H1 (cell line): Measurements from ENCODE around the gene MSANTD3. TPM values are rescaled to one million over a fixed set of nuclear protein-coding genes. Genes with fewer than 3 reads are reported as not detected.

Experiments
- CTCF ChIA-PET: fragments of 300-600 bp; sonication (Branson Sonifier 250); formaldehyde crosslinking; loops from one replicate; lab custom pipeline; 2021; ENCODE audit not compliant: partially characterized antibody; lab: Charles Lee
- POLR2A ChIA-PET: fragments of 300-600 bp; sonication (Branson Sonifier 250); formaldehyde crosslinking; loops from one replicate; lab custom pipeline; 2021; ENCODE audit warnings: inconsistent platforms; ENCODE audit not compliant: partially characterized antibody; lab: Charles Lee
- DNase-seq, 2 experiments: peaks; one replicate each; pipeline versions ENCODE4 v3.0.0 to v3.0.0-alpha.2; 2010 to 2022; ENCODE audit warnings: low spot score in 2 of 2, low read depth in 1 of 2, mixed read lengths in 1 of 2
- FAIRE-seq: peaks from 2 replicates; lab custom pipeline; 2011; peaks lifted over from hg19 to GRCh38; lab: Jason Lieb, UNC
- H2AFZ ChIP-seq: 2 replicates; pipeline ENCODE4 v1.8.1; 2012; ENCODE audit warnings: low read length, inconsistent platforms
- H2AK5ac ChIP-seq: 2 replicates; pipeline ENCODE4 v1.6.1; 2013; ENCODE audit warnings: low read depth, low read length
- H2BK120ac ChIP-seq: replicated peaks from 2 replicates; pipeline ENCODE3; 2013; ENCODE audit warnings: low read depth, low read length, inconsistent platforms
- H2BK12ac ChIP-seq: 2 replicates; pipeline ENCODE4 v1.6.1; 2013; ENCODE audit warnings: low read depth, low read length
- H2BK15ac ChIP-seq: 2 replicates; pipeline ENCODE4 v1.6.1; 2013; ENCODE audit warnings: low read length
- H2BK20ac ChIP-seq: 2 replicates; pipeline ENCODE4 v1.6.1; 2013; ENCODE audit warnings: low read length
- H2BK5ac ChIP-seq: 2 replicates; pipeline ENCODE4 v1.6.1; 2013; ENCODE audit warnings: low read depth, low read length
- H3K14ac ChIP-seq: 2 replicates; pipeline ENCODE4 v1.6.1; 2013; ENCODE audit warnings: inconsistent platforms; ENCODE audit not compliant: insufficient read length
- H3K18ac ChIP-seq: 2 replicates; pipeline ENCODE4 v1.6.1; 2013; ENCODE audit warnings: low read length; ENCODE audit errors: extremely low read depth
- H3K23ac ChIP-seq: 2 replicates; pipeline ENCODE4 v1.6.1; 2013; ENCODE audit warnings: inconsistent platforms; ENCODE audit not compliant: insufficient read length
- H3K23me2 ChIP-seq: 2 replicates; pipeline ENCODE4 v1.6.1; 2013; ENCODE audit warnings: low read depth, low read length
- H3K27ac ChIP-seq: 2 replicates; pipeline ENCODE4 v1.6.1; 2011; ENCODE audit warnings: low read depth, low read length, inconsistent platforms
- H3K27me3 ChIP-seq, 4 experiments: replicated peaks in 1 of 4; 1 replicate in 1 of 4; 2 replicates in 3 of 4; pipeline versions ENCODE4 v1.6.1 to v1.8.1; 2011 to 2013; ENCODE audit warnings: low read length in 3 of 4, mild to moderate bottlenecking in 3 of 4, inconsistent platforms in 2 of 4, mixed read lengths in 2 of 4, moderate library complexity in 1 of 4; ENCODE audit not compliant: control insufficient read depth in 3 of 4, insufficient read depth in 3 of 4; ENCODE audit errors: extremely low read depth in 1 of 4
- H3K36me3 ChIP-seq, 4 experiments: 2 replicates each; pipeline versions ENCODE4 v1.6.1 to v1.8.1; 2011 to 2013; ENCODE audit warnings: mild to moderate bottlenecking in 4 of 4, low read length in 3 of 4, moderate library complexity in 2 of 4, control low read depth in 1 of 4, inconsistent platforms in 1 of 4; ENCODE audit not compliant: insufficient read depth in 4 of 4, control insufficient read depth in 2 of 4
- H3K4ac ChIP-seq: replicated peaks from 2 replicates; pipeline ENCODE3; 2013; ENCODE audit warnings: low read length, low read depth, mixed read lengths, inconsistent platforms; ENCODE audit not compliant: insufficient read length
- H3K4me1 ChIP-seq, 4 experiments: replicated peaks in 1 of 4; 1 replicate in 1 of 4; 2 replicates in 3 of 4; pipeline versions ENCODE4 v1.6.1 to v1.8.1; 2011 to 2013; ENCODE audit warnings: low read length in 3 of 4, inconsistent platforms in 2 of 4, mixed read lengths in 1 of 4; ENCODE audit not compliant: insufficient read depth in 4 of 4, control insufficient read depth in 3 of 4
- H3K4me2 ChIP-seq, 2 experiments: 2 replicates each; pipeline versions ENCODE4 v1.6.1 to v1.8.1; 2011 to 2013; ENCODE audit warnings: low read depth in 2 of 2, low read length in 2 of 2, control low read depth in 1 of 2, inconsistent platforms in 1 of 2, mild to moderate bottlenecking in 1 of 2; ENCODE audit not compliant: insufficient read depth in 1 of 2
- H3K4me3 ChIP-seq, 4 experiments: fragments of 200-600, 300-600 bp in 1 of 4; sonication (generic), shearing (Covaris generic), sonication (Bioruptor Twin) in 1 of 4; 2 replicates each; pipeline versions ENCODE4 v1.5.1 to v1.8.1; 2011 to 2016; ENCODE audit warnings: low read length in 4 of 4, low read depth in 3 of 4, control low read depth in 2 of 4, inconsistent platforms in 2 of 4, mild to moderate bottlenecking in 2 of 4, mixed read lengths in 1 of 4, moderate library complexity in 1 of 4; ENCODE audit not compliant: insufficient read depth in 2 of 4; ENCODE audit errors: extremely low read depth in 1 of 4
- H3K56ac ChIP-seq: replicated peaks from 2 replicates; pipeline ENCODE3; 2013; ENCODE audit warnings: low read depth, mild to moderate bottlenecking, mixed read lengths, low read length, inconsistent platforms; ENCODE audit not compliant: insufficient read length
- H3K79me1 ChIP-seq: 2 replicates; pipeline ENCODE4 v1.6.1; 2013; ENCODE audit warnings: low read depth, low read length, control low read depth
- H3K79me2 ChIP-seq, 2 experiments: 2 replicates each; pipeline versions ENCODE4 v1.6.1 to v1.8.1; 2012 to 2013; ENCODE audit warnings: low read length in 2 of 2, mild to moderate bottlenecking in 2 of 2, inconsistent platforms in 1 of 2; ENCODE audit not compliant: insufficient read depth in 2 of 2, control insufficient read depth in 1 of 2
- H3K9ac ChIP-seq, 4 experiments: replicated peaks in 1 of 4; 1 replicate in 1 of 4; 2 replicates in 3 of 4; pipeline versions ENCODE4 v1.6.1 to v1.8.1; 2011 to 2013; ENCODE audit warnings: low read depth in 3 of 4, low read length in 3 of 4, control low read depth in 2 of 4, mild to moderate bottlenecking in 2 of 4, moderate library complexity in 2 of 4, inconsistent platforms in 1 of 4; ENCODE audit errors: extremely low read depth in 1 of 4
- H3K9me3 ChIP-seq, 2 experiments: 2 replicates each; pipeline versions ENCODE4 v1.6.1 to v1.8.1; 2012 to 2013; ENCODE audit warnings: mild to moderate bottlenecking in 2 of 2, moderate library complexity in 2 of 2, control low read depth in 1 of 2, inconsistent platforms in 1 of 2, low read depth in 1 of 2, low read length in 1 of 2, mixed read lengths in 1 of 2; ENCODE audit not compliant: insufficient read depth in 2 of 2
- H4K20me1 ChIP-seq, 2 experiments: replicated peaks in 1 of 2; 2 replicates each; pipeline versions ENCODE3 to v1.8.1; 2011 to 2013; ENCODE audit warnings: inconsistent platforms in 2 of 2, low read length in 2 of 2, mild to moderate bottlenecking in 1 of 2; ENCODE audit not compliant: insufficient read depth in 2 of 2, control insufficient read depth in 1 of 2
- H4K5ac ChIP-seq: 2 replicates; pipeline ENCODE4 v1.6.1; 2013; ENCODE audit warnings: low read length, low read depth, mixed read lengths, inconsistent platforms; ENCODE audit not compliant: insufficient read length
- H4K8ac ChIP-seq: 2 replicates; pipeline ENCODE4 v1.8.0; 2013; ENCODE audit warnings: mild to moderate bottlenecking, moderate library complexity, low read length, inconsistent platforms; ENCODE audit not compliant: insufficient read depth; ENCODE audit errors: extremely low read depth
- H4K91ac ChIP-seq: replicated peaks from 2 replicates; pipeline ENCODE3; 2013; ENCODE audit warnings: low read length, mixed read lengths, inconsistent platforms; ENCODE audit not compliant: insufficient read length
- CHD2 ChIP-seq: IDR thresholded peaks from 2 replicates; pipeline ENCODE4 v1.6.1; 2012; ENCODE audit warnings: low read length, improper control_type of control experiment
- RAD21 ChIP-seq, 2 experiments: IDR thresholded peaks in 1 of 2; conservative IDR thresholded peaks in 1 of 2; 2 replicates each; pipeline ENCODE4 v1.6.1; 2011; ENCODE audit warnings: low read depth in 2 of 2, low read length in 2 of 2, improper control_type of control experiment in 1 of 2, inconsistent platforms in 1 of 2, mild to moderate bottlenecking in 1 of 2, moderate library complexity in 1 of 2
- WGBS, 2 experiments: shearing (Covaris generic) in 1 of 2; methylation state at CpG; one replicate each; pipeline versions ENCODE4 v1.1.6 to v1.1.7; 2013 to 2015; ENCODE audit warnings: low lambda C conversion rate in 2 of 2, mixed read lengths in 2 of 2, inconsistent platforms in 1 of 2, low coverage in 1 of 2, missing lambda C conversion rate in 1 of 2; ENCODE audit not compliant: insufficient replicate concordance in 2 of 2, insufficient coverage in 1 of 2, insufficient read length in 1 of 2; ENCODE audit errors: extremely low coverage in 1 of 2, missing lambda C conversion rate in 1 of 2; 5-methylcytosine and 5-hydroxymethylcytosine counted together
- polyA plus RNA-seq, 7 experiments: library from polyadenylated mRNA; depleted of rRNA in 3 of 7; stranded (reverse) in 5 of 7; unstranded in 2 of 7; fragments of >200 nt in 5 of 7; fragments of 200-250 nt in 2 of 7; gene quantifications; 1 replicate in 5 of 7; 2 replicates in 1 of 7; 4 replicates in 1 of 7; pipeline versions ENCODE4 v1.2.1 to v1.2.3, GENCODE V29; 2011 to 2013; ENCODE audit warnings: missing spikeins in 2 of 7, mixed read lengths in 2 of 7
- total RNA-seq: library from RNA; stranded (reverse); fragmentation: NEBNext Ultra II Directional; extraction: Animal tissue kit (Norgen Biotek cat#: 25700); gene quantifications from 2 replicates; pipeline ENCODE4 v1.2.1, GENCODE V29; 2021
- TF ChIP-seq, protein P1 (sequence below), 3 experiments: IDR thresholded peaks; 1 replicate in 2 of 3; 2 replicates in 1 of 3; pipeline versions ENCODE4 v1.5.1 to v1.6.1; 2011; ENCODE audit warnings: low read length in 3 of 3, mild to moderate bottlenecking in 3 of 3, inconsistent platforms in 2 of 3, low read depth in 1 of 3, moderate library complexity in 1 of 3; ENCODE audit not compliant: insufficient read depth in 1 of 3; ENCODE audit errors: control extremely low read depth in 1 of 3

MSANTD3 gene
- total and polyA plus RNA-seq, 2 of the 8 experiments (the other 6 are each of a cell fraction or from before 2014, with no cell fraction given) = 12.0 to 41.3 TPM

DNA sequence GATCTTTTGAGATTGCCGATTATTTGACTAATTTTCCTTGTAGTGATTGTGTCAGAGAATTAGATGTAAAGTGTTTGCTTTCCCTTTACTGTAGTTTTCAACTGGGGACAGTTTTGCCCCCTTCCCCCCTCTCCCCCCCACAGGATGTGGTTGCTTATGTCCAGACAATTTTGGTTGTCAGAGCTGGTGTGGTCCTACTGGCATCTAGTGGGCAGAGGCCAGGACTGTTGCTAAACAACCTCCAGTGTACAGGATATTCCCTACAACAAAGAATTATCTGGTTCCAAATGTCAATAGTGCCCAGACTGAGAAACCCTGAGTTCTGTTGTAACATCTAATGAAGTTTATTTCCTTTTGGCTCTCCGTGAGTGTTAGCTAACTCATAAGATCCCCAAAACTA is 66.0 kb downstream of the MSANTD3 start:
- 74% methylated on average over 2 of the region's 2 CpGs; no CpG with 5 or more reads in 1 of the 2 experiments for WGBS, 2 experiments
- H3K9me3 ChIP-seq = no peaks in the 10 kb centered on the region
- DNase-seq (no peak), FAIRE-seq (no peak)
- H4K8ac ChIP-seq = no peak overlapping the region
- peaks cover 33 to 100% of the 10 kb centered on the region in 2 experiments; a peak in 3 of 4 replicates for H3K79me2 ChIP-seq
- ChIA-PET CTCF (interaction anchor here (1.1 to 1.9 kb wide), 7 partner anchors 10 to 109 kb away, joined by 3 to 6 read pairs (median 5); no protein-coding TSS in a partner anchor), POLR2A (interaction anchor here (1.2 to 1.4 kb wide), 3 partner anchors 16 to 141 kb away, joined by 3 to 6 read pairs (median 3); partner anchors contain the start of gene TEX10)
- H2AK5ac ChIP-seq = no peak overlapping the region
- no peak overlapping the region for H3K56ac ChIP-seq
- H3K4me2 ChIP-seq = peak overlapping the region in 1 of 2 experiments; percentile 31; a peak in 2 of 4 replicates
- H3K23ac ChIP-seq = no peak overlapping the region
- H3K4me3 ChIP-seq = no peak overlapping the region
- no peak overlapping the region for H3K9ac ChIP-seq
- no peak overlapping the region for H2BK20ac ChIP-seq
- H3K4ac ChIP-seq = no peak overlapping the region
- no peak overlapping the region for H3K18ac ChIP-seq
- no peak overlapping the region for H3K27ac ChIP-seq
- peaks cover 35 to 42% of the 10 kb centered on the region in 2 experiments for H4K20me1 ChIP-seq
- H4K91ac ChIP-seq = no peak overlapping the region
- no peaks in the 10 kb centered on the region for H3K23me2 ChIP-seq
- H2BK12ac ChIP-seq = no peak overlapping the region
- H2BK15ac ChIP-seq = no peak overlapping the region
- no peaks in the 10 kb centered on the region for H3K36me3 ChIP-seq
- no peak overlapping the region for H4K5ac ChIP-seq
- H3K79me1 ChIP-seq = peaks cover 3% of the 10 kb centered on the region; the same call in 1 of the 2 replicates
- H3K4me1 ChIP-seq = peaks cover 0 to 19% (median 8%) of the 10 kb centered on the region in 4 experiments; a peak in 4 of 7 replicates
- TF ChIP-seq RAD21 (IDR thresholded peaks at IDR 0.05 in 1 of 2, conservative IDR thresholded peaks at IDR 0.05 in 1 of 2; ENCODE audit: low read depth in 2 of 2, low read length in 2 of 2) = peak; percentile 34 to 45
- TF ChIP-seq CHD2 = no peak
- TF ChIP-seq, protein P1, sequence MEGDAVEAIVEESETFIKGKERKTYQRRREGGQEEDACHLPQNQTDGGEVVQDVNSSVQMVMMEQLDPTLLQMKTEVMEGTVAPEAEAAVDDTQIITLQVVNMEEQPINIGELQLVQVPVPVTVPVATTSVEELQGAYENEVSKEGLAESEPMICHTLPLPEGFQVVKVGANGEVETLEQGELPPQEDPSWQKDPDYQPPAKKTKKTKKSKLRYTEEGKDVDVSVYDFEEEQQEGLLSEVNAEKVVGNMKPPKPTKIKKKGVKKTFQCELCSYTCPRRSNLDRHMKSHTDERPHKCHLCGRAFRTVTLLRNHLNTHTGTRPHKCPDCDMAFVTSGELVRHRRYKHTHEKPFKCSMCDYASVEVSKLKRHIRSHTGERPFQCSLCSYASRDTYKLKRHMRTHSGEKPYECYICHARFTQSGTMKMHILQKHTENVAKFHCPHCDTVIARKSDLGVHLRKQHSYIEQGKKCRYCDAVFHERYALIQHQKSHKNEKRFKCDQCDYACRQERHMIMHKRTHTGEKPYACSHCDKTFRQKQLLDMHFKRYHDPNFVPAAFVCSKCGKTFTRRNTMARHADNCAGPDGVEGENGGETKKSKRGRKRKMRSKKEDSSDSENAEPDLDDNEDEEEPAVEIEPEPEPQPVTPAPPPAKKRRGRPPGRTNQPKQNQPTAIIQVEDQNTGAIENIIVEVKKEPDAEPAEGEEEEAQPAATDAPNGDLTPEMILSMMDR (IDR thresholded peaks at IDR 0.05; ENCODE audit: control extremely low read depth in 1 of 3, insufficient read depth in 1 of 3, low read depth in 1 of 3, low read length in 3 of 3) = peak in 1 of 3 experiments; percentile 2; a peak in 1 of 4 replicates
- H3K14ac ChIP-seq = no peak overlapping the region
- H2BK120ac ChIP-seq = no peak overlapping the region
- no peak overlapping the region for H2AFZ ChIP-seq
- no peaks in the 10 kb centered on the region for H3K27me3 ChIP-seq
- no peak overlapping the region for H2BK5ac ChIP-seq
